ENCODE results near the gene GPR15. TPM values are rescaled to one million over a fixed set of nuclear protein-coding genes. Genes with fewer than 3 reads are reported as not detected.

GPR15 gene
- total RNA-seq, 2 donors from 2014 or later, result not detected

GRCh38 chr3:98552232-98553020 is 20.6 kb downstream of the GPR15 start:
- DNase-seq (ENCODE audit: low spot score), result no peak
- H3K27ac ChIP-seq, result no peak overlapping the region
- WGBS, result 63% methylated on average over 4 of the region's 4 CpGs
- no peak for TF ChIP-seq CTCF (IDR thresholded peaks at IDR 0.05)
- no peak for TF ChIP-seq POLR2A (IDR thresholded peaks at IDR 0.05)
- TF ChIP-seq POLR2AphosphoS5 (IDR thresholded peaks at IDR 0.05), result no peak
- no peaks in the 10 kb centered on the region for H3K27me3 ChIP-seq (replicated peaks; ENCODE audit: insufficient read depth)
- H3K9me3 ChIP-seq, result no peaks in the 10 kb centered on the region
- H3K4me1 ChIP-seq (replicated peaks), result no peaks in the 10 kb centered on the region
- intact Hi-C loops (cut with DNase I), result no loop called here
- no peaks in the 10 kb centered on the region for H3K36me3 ChIP-seq
- H3K4me3 ChIP-seq, result no peak overlapping the region

GRCh38 chr3:98553021-98553563 is 21.3 kb downstream of the GPR15 start:
- H3K9me3 ChIP-seq, result no peaks in the 10 kb centered on the region
- no peaks in the 10 kb centered on the region for H3K27me3 ChIP-seq (replicated peaks; ENCODE audit: insufficient read depth)
- H3K36me3 ChIP-seq, result no peaks in the 10 kb centered on the region
- 32% methylated on average over 6 of the region's 6 CpGs for WGBS
- H3K27ac ChIP-seq, result no peak overlapping the region
- intact Hi-C loops (cut with DNase I), result no loop called here
- TF ChIP-seq POLR2AphosphoS5 (IDR thresholded peaks at IDR 0.05) (no peak), POLR2A (IDR thresholded peaks at IDR 0.05) (no peak), CTCF (IDR thresholded peaks at IDR 0.05) (no peak)
- DNase-seq (ENCODE audit: low spot score), result no peak
- no peaks in the 10 kb centered on the region for H3K4me1 ChIP-seq (replicated peaks)
- H3K4me3 ChIP-seq, result no peak overlapping the region

GRCh38 chr3:98553753-98554152 is 22.0 kb downstream of the GPR15 start:
- WGBS, result 86% methylated on average over 2 of the region's 2 CpGs
- H3K4me3 ChIP-seq, result no peak overlapping the region
- no peaks in the 10 kb centered on the region for H3K4me1 ChIP-seq (replicated peaks)
- TF ChIP-seq CTCF (IDR thresholded peaks at IDR 0.05) (no peak), POLR2AphosphoS5 (IDR thresholded peaks at IDR 0.05) (no peak), POLR2A (IDR thresholded peaks at IDR 0.05) (no peak)
- no peaks in the 10 kb centered on the region for H3K9me3 ChIP-seq
- no peaks in the 10 kb centered on the region for H3K27me3 ChIP-seq (replicated peaks; ENCODE audit: insufficient read depth)
- H3K36me3 ChIP-seq, result no peaks in the 10 kb centered on the region
- no peak for DNase-seq (ENCODE audit: low spot score)
- intact Hi-C loops (cut with DNase I), result no loop called here
- H3K27ac ChIP-seq, result no peak overlapping the region

GRCh38 chr3:98554580-98554979 is 22.8 kb downstream of the GPR15 start:
- Histone ChIP-seq H3K4me3 (no peak overlapping the region), H3K9me3 (no peaks in the 10 kb centered on the region), H3K27me3 (replicated peaks; ENCODE audit: insufficient read depth) (no peaks in the 10 kb centered on the region), H3K4me1 (replicated peaks) (no peaks in the 10 kb centered on the region), H3K36me3 (no peaks in the 10 kb centered on the region), H3K27ac (no peak overlapping the region)
- intact Hi-C loops (cut with DNase I), result no loop called here
- no peak for DNase-seq (ENCODE audit: low spot score)
- WGBS, result 67% methylated on average over 2 of the region's 2 CpGs
- TF ChIP-seq POLR2AphosphoS5 (IDR thresholded peaks at IDR 0.05) (no peak), POLR2A (IDR thresholded peaks at IDR 0.05) (no peak), CTCF (IDR thresholded peaks at IDR 0.05) (no peak)

GRCh38 chr3:98555025-98555379 is 23.2 kb downstream of the GPR15 start:
- 42% methylated on average over 4 of the region's 4 CpGs for WGBS

More at GRCh38 chr3:98555025-98555379, 23.2 kb downstream of the GPR15 start:
- no peaks in the 10 kb centered on the region for H3K36me3 ChIP-seq
- no peak overlapping the region for H3K4me3 ChIP-seq
- no peaks in the 10 kb centered on the region for H3K27me3 ChIP-seq (replicated peaks; ENCODE audit: insufficient read depth)
- no peaks in the 10 kb centered on the region for H3K4me1 ChIP-seq (replicated peaks)
- no peaks in the 10 kb centered on the region for H3K9me3 ChIP-seq
- intact Hi-C loops (cut with DNase I), result no loop called here
- no peak for DNase-seq (ENCODE audit: low spot score)
- H3K27ac ChIP-seq, result no peak overlapping the region
- no peak for TF ChIP-seq POLR2A (IDR thresholded peaks at IDR 0.05)
- no peak for TF ChIP-seq CTCF (IDR thresholded peaks at IDR 0.05)
- TF ChIP-seq POLR2AphosphoS5 (IDR thresholded peaks at IDR 0.05), result no peak

All from prostate gland (tissue), 2 donors.